UCSD-AML1 (cell line): ENCODE data around the gene VAMP5.
"Not testable (repeated sequence)": the region's sequence is repeated elsewhere in the genome, so short reads cannot be mapped to it uniquely, and the experiment has no call there.

Source experiments
- DNase-seq: peaks from one replicate; lab custom pipeline; 2025; ENCODE audit not compliant: unreplicated experiment; lab: John Stamatoyannopoulos, UW

Gene VAMP5

DNA sequence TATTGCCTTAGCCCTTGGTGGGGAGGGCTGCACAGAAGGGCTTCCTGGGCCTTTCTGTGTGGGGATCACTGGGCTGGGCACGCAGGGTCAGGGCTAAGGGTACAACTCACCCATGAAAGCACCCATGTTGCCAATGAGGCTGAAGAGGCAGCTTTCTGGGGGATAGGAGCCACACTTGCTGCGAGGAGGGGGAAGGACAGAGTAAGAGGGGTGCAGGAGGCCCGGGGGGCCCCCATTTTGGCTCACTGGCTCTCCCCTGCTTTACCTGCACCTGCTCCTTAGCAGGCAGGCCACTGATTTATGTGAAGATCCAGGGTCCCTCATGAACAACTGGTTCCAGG lies 16.0 kb downstream of the VAMP5 start:
- DNase-seq, result no peak

- no peak for DNase-seq
Measured at GRCh38 chr2:85600951-85601770, 16.9 kb downstream of the VAMP5 start.

DNA sequence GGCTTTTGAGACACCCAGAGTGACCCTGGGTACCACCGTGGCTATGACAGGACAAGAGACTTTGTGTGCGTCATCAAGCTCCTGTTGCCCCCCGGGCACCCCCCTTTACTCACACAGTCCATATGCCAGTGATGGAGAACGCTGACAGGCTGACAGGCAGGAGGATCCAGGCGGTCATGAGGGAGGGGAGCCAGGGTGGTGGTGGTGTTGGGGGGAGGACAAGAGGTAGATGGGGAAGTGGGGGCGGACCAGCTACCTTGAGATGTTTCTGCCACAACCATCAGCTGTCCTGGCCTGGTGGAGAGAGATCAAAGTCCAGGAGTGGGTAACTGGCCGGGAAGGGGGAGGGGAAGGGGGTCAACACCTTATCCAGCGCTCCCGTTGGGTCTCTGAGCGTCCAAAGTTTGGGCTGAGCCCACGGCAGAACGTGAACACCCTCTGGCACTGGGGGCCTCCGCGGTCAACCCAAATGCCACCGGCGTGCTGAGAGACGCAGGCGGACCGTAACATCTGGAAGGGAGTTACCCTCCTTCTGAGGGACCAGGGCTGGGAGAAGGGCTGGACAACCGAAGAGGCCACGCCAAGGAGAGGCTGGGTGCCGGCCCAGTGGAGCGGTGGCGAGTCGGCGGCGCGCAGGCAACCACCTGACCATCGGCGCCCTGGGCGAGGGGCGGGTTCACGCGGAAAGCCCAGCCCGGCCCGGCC lies 17.7 kb downstream of the VAMP5 start:
- no peak for DNase-seq

- DNase-seq, result peak; percentile 94
Measured at GRCh38 chr2:85602476-85603234, 18.4 kb downstream of the VAMP5 start, which contains the start of gene TMEM150A. TSS of gene TMEM150A (minus strand) at chr2:85602698. CDS start at chr2:85601948, 750 bp downstream.

DNA sequence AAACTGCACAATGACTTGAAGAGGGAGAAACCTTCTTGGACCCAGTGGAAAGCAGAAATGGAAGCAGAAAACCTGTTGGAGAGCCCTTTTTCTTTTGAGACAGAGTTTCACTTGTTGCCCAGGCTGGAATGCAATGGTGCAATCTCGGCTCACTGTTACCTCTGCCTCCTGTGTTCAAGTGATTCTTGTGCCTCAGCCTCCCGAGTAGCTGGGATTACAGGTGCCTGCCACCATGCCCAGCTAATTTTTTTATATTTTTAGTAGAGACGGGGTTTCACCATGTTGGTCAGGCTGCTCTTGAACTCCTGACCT lies 19.9 kb downstream of the VAMP5 start:
- DNase-seq, result not testable (repeated sequence)

GRCh38 chr2:85604568-85605339 lies 20.5 kb downstream of the VAMP5 start:
- no peak for DNase-seq

- no peak for DNase-seq
Measured at GRCh38 chr2:85605406-85606115, 21.3 kb downstream of the VAMP5 start.

- DNase-seq, result no peak
Measured at GRCh38 chr2:85606116-85606455, 21.9 kb downstream of the VAMP5 start.

- DNase-seq, result no peak
Measured at GRCh38 chr2:85607268-85608215, 23.3 kb downstream of the VAMP5 start.

DNA sequence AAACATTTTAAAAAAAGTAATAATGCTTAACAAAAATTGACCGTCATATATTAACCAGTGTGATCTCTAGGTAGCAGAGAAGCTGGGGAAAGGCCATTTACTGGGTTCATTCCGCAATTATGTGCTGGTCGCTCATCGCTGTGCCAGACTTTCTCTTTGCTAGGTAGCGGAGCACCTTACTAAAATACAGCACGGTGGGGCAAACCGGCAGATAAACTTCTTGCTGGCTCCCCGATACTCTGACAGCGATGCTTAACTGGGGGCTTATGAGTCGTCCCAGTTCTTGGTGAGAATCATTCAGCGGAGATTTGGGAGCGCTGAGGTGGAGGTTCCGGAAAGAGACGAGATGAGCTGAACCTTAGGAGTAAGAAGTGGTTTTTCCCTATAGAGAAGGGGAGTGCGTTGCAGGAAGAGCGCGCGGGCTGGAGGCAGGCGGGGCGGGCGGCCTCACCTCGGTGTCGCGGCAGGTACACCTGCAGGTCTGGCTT lies 27.0 kb downstream of the VAMP5 start:
- no peak for DNase-seq

DNA sequence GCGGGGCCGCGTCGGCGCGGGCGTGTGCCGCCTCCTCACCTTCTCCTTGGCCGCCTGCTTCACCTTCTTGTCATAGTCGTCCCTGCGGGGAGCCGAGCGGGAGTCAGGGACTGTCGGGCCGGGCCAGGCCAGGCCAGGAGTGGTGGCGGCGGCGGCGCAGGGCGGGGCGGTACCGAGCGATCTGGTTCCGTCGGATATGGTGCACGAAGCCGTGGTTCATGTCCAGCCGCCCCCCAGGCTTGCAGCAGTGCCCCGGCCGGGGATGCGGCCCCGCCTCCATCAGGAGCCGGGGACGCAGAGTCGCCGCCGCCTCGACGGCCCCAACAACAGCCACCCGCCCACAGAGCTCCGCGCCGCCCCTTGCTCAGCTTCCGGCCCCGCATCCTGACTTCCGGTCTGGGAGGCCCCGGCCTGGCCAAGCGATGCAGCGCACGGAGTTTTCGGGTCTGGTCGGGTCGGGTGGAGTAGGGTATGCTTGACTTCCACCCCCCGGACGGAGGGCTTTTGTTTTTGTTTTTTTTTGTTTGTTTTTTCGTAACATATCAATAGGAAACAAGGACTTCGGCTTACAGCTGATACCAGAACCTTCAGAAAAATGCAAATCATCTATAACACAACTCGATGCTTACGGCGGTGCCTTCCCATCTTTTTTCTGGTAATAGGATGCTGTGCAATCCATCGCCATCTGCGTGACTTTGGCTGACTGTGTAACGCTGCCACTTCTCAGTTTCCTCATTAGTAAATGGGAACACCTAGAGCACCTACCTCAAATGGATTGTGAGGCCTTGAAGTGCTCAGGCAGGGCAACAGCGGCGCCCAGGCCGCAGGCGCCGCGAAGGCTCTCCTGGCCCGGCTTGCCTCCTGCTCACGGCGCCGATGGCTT lies 27.7 kb downstream of the VAMP5 start, which contains the start of gene C2orf68:
Gene C2orf68, minus strand, starts transcription at position 362 of the 883 bp plus-strand sequence. Its CDS starts 82 bp downstream, at position 280.
- peak; percentile 92 for DNase-seq

GRCh38 chr2:85613717-85614515 lies 29.7 kb downstream of the VAMP5 start:
- DNase-seq, result no peak

GRCh38 chr2:85614757-85615156 lies 30.5 kb downstream of the VAMP5 start:
- DNase-seq, result not testable (repeated sequence)

DNA sequence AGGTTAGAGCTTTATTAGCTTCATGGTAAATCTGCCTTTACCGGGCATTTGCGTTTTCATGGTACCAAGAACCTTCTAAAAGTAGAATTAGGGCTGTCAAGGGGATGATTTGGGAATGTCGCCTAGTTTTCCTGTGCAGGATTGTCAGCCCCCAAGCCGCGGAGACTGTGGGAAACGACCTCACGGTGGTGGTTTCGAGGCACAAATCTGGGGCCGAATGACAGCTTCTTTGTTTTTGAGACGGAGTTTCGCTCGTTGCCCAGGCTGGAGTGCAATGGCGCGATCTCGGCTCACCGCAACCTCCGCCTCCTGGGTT lies 31.1 kb downstream of the VAMP5 start:
- DNase-seq, result no peak

DNA sequence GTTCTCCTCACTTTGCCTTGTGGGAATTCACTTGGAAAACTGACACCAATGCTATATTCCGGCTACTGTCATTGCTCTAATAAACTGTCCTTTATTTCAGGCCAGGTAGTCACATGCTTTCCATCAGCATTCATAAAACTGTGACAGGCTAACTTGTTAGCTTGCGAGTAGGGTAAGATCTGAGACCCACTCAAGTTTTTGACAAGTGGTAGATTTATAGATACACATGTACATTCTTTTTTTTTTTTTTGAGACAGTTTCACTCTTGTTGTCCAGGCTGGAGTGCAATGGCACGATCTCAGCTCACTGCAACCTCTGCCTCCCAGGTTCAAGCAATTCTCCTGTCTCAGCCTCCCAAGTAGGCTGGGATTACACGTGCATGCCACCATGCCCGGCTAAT lies 33.5 kb downstream of the VAMP5 start:
- not testable (repeated sequence) for DNase-seq

DNA sequence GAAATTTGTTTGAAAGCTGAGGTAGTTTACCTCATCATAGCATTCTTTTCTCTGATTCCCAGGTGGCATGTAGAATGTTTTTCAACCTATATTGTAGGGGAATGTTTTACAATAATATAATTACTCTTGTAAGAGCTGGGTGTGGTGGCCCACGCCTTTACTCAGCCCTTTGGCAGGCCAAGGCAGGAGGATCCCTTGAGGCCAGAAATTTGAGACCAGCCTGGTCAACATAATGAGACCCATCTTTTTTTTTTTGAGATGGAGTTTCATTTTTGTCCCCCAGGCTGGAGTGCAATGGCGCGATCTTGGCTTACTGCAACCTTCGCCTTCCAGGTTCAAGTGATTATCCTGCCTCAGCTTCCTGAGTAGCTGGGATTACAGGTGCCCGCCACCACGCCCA lies 35.4 kb downstream of the VAMP5 start:
- no peak for DNase-seq

DNA sequence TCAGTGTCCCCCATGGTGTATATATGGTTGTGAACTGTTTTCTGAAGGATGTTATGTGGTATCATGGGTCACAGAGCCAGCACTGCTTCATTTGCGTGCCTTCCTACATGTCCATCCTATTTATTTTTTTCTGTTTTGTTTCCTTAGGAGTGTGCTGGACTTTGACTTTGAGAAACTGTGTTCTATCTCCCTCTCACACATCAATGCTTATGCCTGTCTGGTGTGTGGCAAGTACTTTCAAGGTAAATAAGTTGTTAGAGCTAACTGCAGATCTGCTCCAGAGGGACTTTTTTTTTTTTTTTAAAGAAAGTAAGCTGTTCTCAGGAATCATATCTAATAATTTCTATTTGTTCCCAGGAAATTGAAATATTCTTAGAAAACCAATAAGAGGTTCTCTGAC lies 37.1 kb downstream of the VAMP5 start:
- DNase-seq, result no peak

- no peak for DNase-seq
Measured at GRCh38 chr2:85623991-85624390, 39.8 kb downstream of the VAMP5 start.
